ENCODE results near the gene SLC11A1.
A peak's percentile ranks its signal among the peaks of the same experiment; 100 is the strongest.

The SLC11A1 gene

DNA sequence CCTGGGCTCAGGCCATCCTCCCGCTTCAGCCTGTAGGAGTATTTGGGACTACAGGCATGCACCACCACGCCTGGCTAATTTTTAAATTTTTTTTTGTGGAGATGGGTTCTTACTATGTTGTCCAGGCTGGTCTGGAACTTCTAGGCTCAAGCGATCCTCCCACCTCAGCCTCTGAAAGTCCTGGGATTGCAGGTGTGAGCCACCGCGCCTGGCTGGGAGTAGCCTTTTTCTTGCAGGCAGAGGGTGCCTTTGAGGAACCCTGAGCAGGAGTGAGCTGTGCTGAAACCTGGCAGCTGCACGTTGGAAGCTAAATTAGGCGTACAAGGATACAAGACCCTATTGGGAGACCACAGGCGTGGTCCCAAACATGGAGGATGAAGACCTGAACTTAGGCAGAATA, 25.6 kb downstream of the SLC11A1 start:
- TF ChIP-seq, protein P1, sequence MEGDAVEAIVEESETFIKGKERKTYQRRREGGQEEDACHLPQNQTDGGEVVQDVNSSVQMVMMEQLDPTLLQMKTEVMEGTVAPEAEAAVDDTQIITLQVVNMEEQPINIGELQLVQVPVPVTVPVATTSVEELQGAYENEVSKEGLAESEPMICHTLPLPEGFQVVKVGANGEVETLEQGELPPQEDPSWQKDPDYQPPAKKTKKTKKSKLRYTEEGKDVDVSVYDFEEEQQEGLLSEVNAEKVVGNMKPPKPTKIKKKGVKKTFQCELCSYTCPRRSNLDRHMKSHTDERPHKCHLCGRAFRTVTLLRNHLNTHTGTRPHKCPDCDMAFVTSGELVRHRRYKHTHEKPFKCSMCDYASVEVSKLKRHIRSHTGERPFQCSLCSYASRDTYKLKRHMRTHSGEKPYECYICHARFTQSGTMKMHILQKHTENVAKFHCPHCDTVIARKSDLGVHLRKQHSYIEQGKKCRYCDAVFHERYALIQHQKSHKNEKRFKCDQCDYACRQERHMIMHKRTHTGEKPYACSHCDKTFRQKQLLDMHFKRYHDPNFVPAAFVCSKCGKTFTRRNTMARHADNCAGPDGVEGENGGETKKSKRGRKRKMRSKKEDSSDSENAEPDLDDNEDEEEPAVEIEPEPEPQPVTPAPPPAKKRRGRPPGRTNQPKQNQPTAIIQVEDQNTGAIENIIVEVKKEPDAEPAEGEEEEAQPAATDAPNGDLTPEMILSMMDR (conservative IDR thresholded peaks at IDR 0.05), result no peak
- H3K27ac ChIP-seq, result peak overlapping the region; percentile 91

DNA sequence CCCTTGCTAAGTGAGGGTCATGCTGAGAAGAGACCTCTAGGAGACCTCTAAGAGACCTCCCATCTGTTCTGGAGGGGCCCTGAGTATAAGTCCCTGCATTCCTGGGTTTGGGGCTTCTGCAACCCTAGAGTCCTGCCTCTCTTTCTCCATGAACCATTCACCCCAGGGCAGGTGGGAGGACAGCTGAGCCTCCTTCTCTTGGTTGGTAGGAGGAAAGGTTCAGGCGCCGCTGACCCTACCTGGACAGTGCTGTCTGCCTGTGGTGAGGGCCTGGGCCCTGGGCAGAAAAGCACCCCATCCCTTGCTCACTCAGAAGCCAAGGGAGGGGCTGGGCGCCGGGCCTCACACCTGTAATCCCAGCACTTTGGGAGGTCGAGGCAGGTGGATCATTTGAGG, 36.2 kb downstream of the SLC11A1 start:
- no peak overlapping the region for H3K27ac ChIP-seq
- TF ChIP-seq, protein P1 (conservative IDR thresholded peaks at IDR 0.05), result no peak

DNA sequence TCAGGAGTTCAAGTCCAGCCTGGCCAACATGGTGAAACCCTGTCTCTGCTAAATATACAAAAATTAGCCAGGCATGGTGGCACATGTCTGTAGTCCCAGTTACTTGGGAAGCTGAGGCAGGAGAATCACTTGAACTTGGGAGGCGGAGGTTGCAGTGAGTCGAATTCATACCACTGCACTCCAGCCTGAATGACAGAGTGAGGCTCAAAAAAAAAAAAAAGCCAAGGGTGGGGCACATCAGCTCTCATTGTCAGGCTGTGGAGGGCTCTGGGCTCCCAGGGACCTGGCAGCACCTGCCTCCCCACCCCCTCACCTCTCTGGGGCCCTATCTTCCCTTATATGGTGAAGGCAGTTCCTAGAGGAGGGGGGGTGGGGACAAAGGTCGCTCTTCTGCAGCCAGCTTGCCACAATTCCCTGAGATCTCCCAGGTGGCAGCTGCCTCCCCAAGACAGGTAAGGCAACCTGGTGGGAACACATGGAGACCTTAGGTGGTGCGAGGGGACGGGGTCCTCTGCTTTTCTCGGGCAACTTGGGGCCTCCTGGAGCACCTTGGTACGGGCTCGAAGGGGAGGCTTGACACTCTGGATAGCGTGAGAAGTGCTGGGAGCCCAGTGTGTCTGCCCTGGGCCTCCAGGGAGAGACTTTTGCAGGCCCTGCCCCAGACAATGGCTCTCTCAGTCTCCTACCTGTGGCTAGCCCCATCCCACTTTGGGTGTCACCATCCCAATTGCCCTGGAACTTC, 36.8 kb downstream of the SLC11A1 start, which contains the start of gene VIL1:
TSS of gene VIL1 (plus strand) at position 407 of the 742 bp plus-strand sequence. CDS start 4,656 bp downstream, outside the sequence.
- H3K27ac ChIP-seq, result no peak within 1 kb of the TSS
- TF ChIP-seq, protein P1 (conservative IDR thresholded peaks at IDR 0.05), result no peak

DNA sequence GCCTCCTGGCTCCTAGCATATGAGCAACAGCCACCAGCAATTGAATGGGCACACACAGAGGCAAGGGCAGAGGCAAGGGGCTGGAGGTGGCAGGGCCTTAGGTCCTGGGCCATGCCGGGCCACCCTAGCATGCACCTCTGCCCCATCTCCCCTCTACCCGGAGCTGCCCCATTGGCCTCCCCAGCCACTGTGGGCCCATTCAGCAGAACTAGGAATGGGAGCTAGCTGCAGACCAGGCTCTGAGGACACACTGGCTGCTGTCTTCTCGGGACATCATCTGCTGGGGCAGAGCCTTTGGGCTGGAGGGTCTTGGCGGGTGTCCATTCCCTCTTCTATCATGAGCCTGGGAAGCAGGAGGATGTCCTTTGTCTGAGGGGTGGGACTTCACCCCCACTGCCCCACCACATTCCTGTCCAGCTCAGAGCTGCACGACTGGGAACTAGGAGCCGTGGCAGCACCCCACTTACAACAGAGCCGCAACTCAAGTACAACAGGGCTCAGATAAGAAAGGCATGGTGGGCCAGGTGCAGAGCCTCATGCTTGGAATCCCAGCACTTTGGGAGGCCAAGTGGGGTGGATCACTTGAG, 37.6 kb downstream of the SLC11A1 start:
- no peak overlapping the region for H3K27ac ChIP-seq
- TF ChIP-seq, protein P1 (conservative IDR thresholded peaks at IDR 0.05), result no peak

DNA sequence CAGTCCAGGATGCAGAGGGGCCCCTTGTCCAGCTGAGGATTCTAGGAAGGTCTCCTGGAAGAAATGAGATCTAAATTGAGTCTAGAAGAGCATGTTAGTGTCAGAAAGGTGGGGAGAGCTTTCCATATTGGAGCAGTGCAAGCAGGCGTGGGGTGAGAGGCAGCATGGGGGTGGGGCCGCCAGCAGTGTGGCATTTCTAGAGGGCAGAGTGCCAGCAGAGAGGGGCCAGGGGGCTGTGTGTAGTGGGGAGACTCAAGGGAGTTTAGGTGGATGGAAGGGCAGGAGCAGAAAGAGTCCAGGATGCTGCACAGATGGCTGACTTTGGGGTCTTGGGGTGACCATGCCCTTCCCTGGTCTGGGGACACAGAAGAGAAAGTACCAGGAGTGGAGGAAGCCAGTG, 39.0 kb downstream of the SLC11A1 start:
- TF ChIP-seq, protein P1 (conservative IDR thresholded peaks at IDR 0.05), result no peak
- H3K27ac ChIP-seq, result no peak overlapping the region

DNA sequence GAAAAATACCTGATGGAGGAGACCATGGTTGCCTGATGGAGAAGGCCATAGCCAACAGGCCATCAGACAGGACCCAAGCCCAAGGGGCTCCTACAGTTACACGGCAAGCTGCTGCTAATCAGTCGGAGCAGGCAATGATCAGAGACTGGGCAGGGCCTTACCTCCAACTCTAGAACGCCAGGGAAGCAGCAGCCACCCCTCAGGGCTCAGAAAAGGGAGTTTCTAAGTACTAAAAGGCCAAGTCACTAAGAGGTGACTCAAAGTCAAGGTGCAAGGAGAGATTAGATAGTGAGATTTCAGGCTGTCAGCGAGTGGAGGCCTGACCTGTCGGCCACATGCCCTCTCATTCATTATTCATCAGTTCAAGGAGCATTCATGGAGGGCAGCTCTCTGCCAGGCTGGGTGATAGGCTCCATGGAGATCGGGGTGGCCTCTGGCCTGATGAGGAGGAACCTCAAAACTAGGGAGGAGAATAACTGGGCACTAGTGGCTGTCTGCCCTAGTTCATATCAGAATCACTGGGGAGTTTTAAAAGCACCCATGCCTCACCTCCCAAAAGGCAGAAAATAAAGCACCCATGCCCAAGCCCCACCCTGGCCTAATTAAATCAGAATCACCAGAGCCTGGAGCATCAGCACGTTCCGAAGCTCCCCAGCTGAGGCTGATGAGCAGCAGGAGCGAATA, 40.5 kb downstream of the SLC11A1 start:
- no peak overlapping the region for H3K27ac ChIP-seq
- TF ChIP-seq, protein P1 (conservative IDR thresholded peaks at IDR 0.05), result no peak

DNA sequence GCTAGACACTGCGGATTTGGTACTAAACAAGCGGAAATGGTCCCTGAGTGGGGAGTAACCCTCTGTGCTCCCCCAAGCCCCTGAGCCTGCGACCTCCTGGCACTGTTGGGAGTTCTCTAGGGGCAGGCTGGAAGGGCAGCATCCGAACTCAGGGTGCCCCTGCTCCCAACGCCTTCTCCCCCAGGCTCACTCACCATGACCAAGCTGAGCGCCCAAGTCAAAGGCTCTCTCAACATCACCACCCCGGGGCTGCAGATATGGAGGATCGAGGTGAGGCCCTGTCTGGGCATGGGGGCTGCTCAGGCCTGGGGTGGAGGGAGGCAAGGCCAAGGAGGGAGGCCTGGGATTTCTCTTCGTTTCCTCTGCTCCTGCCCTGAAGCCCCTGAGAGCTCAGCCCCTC, 41.5 kb downstream of the SLC11A1 start:
- TF ChIP-seq, protein P1 (conservative IDR thresholded peaks at IDR 0.05), result no peak

More for the DNA sequence above, 41.5 kb downstream of the SLC11A1 start:
- H3K27ac ChIP-seq, result no peak overlapping the region
